IMR-90 (cell line): Measurements from ENCODE around the gene CPED1. TPM values are rescaled to one million over a fixed set of nuclear protein-coding genes. Genes with fewer than 3 reads are reported as not detected.

Experiments used
- ATAC-seq: fragments of 200-7000 bp; cut with Tn5 transposase; 2 replicates; pipeline ENCODE4 v1.9.1; 2020; ENCODE audit warnings: low read depth, mild to moderate bottlenecking, moderate library complexity
- BruUV-seq: library from RNA; stranded (reverse); fragments of 400-500 nt; replicated peaks from 2 replicates; lab custom pipeline; 2021; lab: Mats Ljungman, UMichigan
- CTCF ChIA-PET: fragments of 300-600 bp; formaldehyde crosslinking; extraction: SDS; loops from one replicate; lab custom pipeline; 2021; ENCODE audit warnings: antibody characterized with exemption; lab: Yijun Ruan, JAX
- POLR2A ChIA-PET: fragments of 300-600 bp; sonication (Branson Sonifier 250); formaldehyde crosslinking; loops from one replicate; lab custom pipeline; 2022; ENCODE audit warnings: antibody characterized with exemption; ENCODE audit not compliant: unreplicated experiment; lab: Charles Lee
- DNase-seq: peaks from one replicate; pipeline ENCODE4 v3.0.0; 2013
- H2AFZ ChIP-seq: replicated peaks from 2 replicates; pipeline ENCODE3; 2013; ENCODE audit warnings: low read length, mild to moderate bottlenecking; ENCODE audit not compliant: poor library complexity
- H2AK5ac ChIP-seq: 2 replicates; pipeline ENCODE4 v1.6.1; 2013; ENCODE audit warnings: low read depth, low read length, inconsistent platforms
- H2AK9ac ChIP-seq: replicated peaks from 2 replicates; pipeline ENCODE3; 2013; ENCODE audit warnings: mild to moderate bottlenecking, low read depth, low read length, moderate library complexity; ENCODE audit not compliant: poor library complexity
- H2BK120ac ChIP-seq: 2 replicates; pipeline ENCODE4 v1.6.1; 2013; ENCODE audit warnings: low read depth, low read length, inconsistent platforms
- H2BK15ac ChIP-seq: 3 replicates; pipeline ENCODE4 v1.6.1; 2013; ENCODE audit warnings: low read depth, low read length, inconsistent platforms
- H2BK20ac ChIP-seq: 2 replicates; pipeline ENCODE4 v1.6.1; 2013; ENCODE audit warnings: low read depth, mild to moderate bottlenecking, inconsistent platforms, low read length, moderate library complexity
- H2BK5ac ChIP-seq: 2 replicates; pipeline ENCODE4 v1.6.1; 2013; ENCODE audit warnings: mild to moderate bottlenecking, low read depth, low read length, inconsistent platforms; ENCODE audit not compliant: poor library complexity, severe bottlenecking
- H3K14ac ChIP-seq: replicated peaks from 2 replicates; pipeline ENCODE4 v1.6.1; 2013; ENCODE audit warnings: low read depth, low read length, inconsistent platforms
- H3K18ac ChIP-seq: 2 replicates; pipeline ENCODE4 v1.6.1; 2013; ENCODE audit warnings: low read depth, low read length, control low read depth
- H3K23ac ChIP-seq: 2 replicates; pipeline ENCODE4 v1.6.1; 2013; ENCODE audit warnings: low read depth, low read length, inconsistent platforms
- H3K27ac ChIP-seq: 2 replicates; pipeline ENCODE4 v1.5.1; 2013; ENCODE audit warnings: mild to moderate bottlenecking, control low read depth, low read length; ENCODE audit not compliant: insufficient read depth
- H3K27me3 ChIP-seq: 2 replicates; pipeline ENCODE4 v1.6.1; 2013; ENCODE audit warnings: low read length; ENCODE audit not compliant: control insufficient read depth, insufficient read depth
- H3K36me3 ChIP-seq: 2 replicates; pipeline ENCODE4 v1.6.1; 2013; ENCODE audit warnings: low read length, mixed read lengths; ENCODE audit not compliant: control insufficient read depth, insufficient read depth
- H3K4ac ChIP-seq: 2 replicates; pipeline ENCODE4 v1.6.1; 2013; ENCODE audit warnings: low read depth, low read length, inconsistent platforms
- H3K4me1 ChIP-seq: 2 replicates; pipeline ENCODE4 v1.6.1; 2013; ENCODE audit warnings: low read length, mixed read lengths; ENCODE audit not compliant: control insufficient read depth, insufficient read depth
- H3K4me2 ChIP-seq: 2 replicates; pipeline ENCODE4 v1.6.1; 2013; ENCODE audit warnings: low read depth, mild to moderate bottlenecking, control low read depth, low read length, moderate library complexity
- H3K4me3 ChIP-seq: 2 replicates; pipeline ENCODE4 v1.5.1; 2013; ENCODE audit warnings: low read depth, mild to moderate bottlenecking, control low read depth, low read length, moderate library complexity; ENCODE audit not compliant: insufficient read depth
- H3K56ac ChIP-seq: 2 replicates; pipeline ENCODE4 v1.6.1; 2013; ENCODE audit warnings: low read length, inconsistent platforms; ENCODE audit not compliant: insufficient read depth; ENCODE audit errors: extremely low read depth
- H3K79me1 ChIP-seq, 2 experiments: 2 replicates each; pipeline ENCODE4 v1.6.1; 2013; ENCODE audit warnings: low read length in 2 of 2, inconsistent platforms in 1 of 2, low read depth in 1 of 2
- H3K9ac ChIP-seq: 2 replicates; pipeline ENCODE4 v1.6.1; 2013; ENCODE audit warnings: low read depth, low read length, control low read depth
- H3K9me1 ChIP-seq: 2 replicates; pipeline ENCODE4 v1.6.1; 2013; ENCODE audit warnings: low read length, inconsistent platforms; ENCODE audit not compliant: insufficient read depth
- H3K9me3 ChIP-seq: 2 replicates; pipeline ENCODE4 v1.6.1; 2013; ENCODE audit warnings: low read length; ENCODE audit not compliant: control insufficient read depth, insufficient read depth
- H4K20me1 ChIP-seq: 2 replicates; pipeline ENCODE4 v1.6.1; 2013; ENCODE audit warnings: low read length, inconsistent platforms; ENCODE audit not compliant: insufficient read depth
- H4K5ac ChIP-seq: 2 replicates; pipeline ENCODE4 v1.6.1; 2013; ENCODE audit warnings: mild to moderate bottlenecking, low read depth, low read length, control low read depth
- H4K8ac ChIP-seq, 2 experiments: 2 replicates each; pipeline ENCODE4 v1.6.1; 2013; ENCODE audit warnings: low read depth in 2 of 2, low read length in 2 of 2, control low read depth in 1 of 2, inconsistent platforms in 1 of 2
- H4K91ac ChIP-seq: 2 replicates; pipeline ENCODE4 v1.6.1; 2013; ENCODE audit warnings: low read depth, low read length, inconsistent platforms; ENCODE audit not compliant: insufficient read depth
- BHLHE40 ChIP-seq: fragments of 150-350 bp; IDR thresholded peaks from 2 replicates; pipeline ENCODE4 v1.6.1; 2016; ENCODE audit warnings: mild to moderate bottlenecking, low read depth, low read length
- CEBPB ChIP-seq: IDR thresholded peaks from 2 replicates; pipeline ENCODE4 v1.6.1; 2012; ENCODE audit warnings: low read depth, low read length, improper control_type of control experiment
- CTCF ChIP-seq: conservative IDR thresholded peaks from 2 replicates; pipeline ENCODE4 v1.5.1; 2012; ENCODE audit warnings: mild to moderate bottlenecking, low read depth, low read length, improper control_type of control experiment
- ELK1 ChIP-seq: fragments of 150-350 bp; IDR thresholded peaks from 2 replicates; pipeline ENCODE4 v1.6.1; 2016; ENCODE audit warnings: low read depth, mild to moderate bottlenecking, low read length, moderate library complexity, borderline replicate concordance
- FOS ChIP-seq: fragments of 150-350 bp; IDR thresholded peaks from 2 replicates; pipeline ENCODE4 v1.6.1; 2016; ENCODE audit warnings: low read depth, low read length
- MAFK ChIP-seq: IDR thresholded peaks from 2 replicates; pipeline ENCODE4 v1.6.1; 2012; ENCODE audit warnings: low read depth, low read length, improper control_type of control experiment
- MAZ ChIP-seq: IDR thresholded peaks from 2 replicates; pipeline ENCODE4 v1.6.1; 2012; ENCODE audit warnings: low read depth, mild to moderate bottlenecking, low read length, improper control_type of control experiment, moderate library complexity, borderline replicate concordance
- NFE2L2 ChIP-seq: fragments of 150-350 bp; IDR thresholded peaks from 2 replicates; pipeline ENCODE4 v1.6.1; 2016; ENCODE audit warnings: low read depth, mild to moderate bottlenecking, low read length
- RFX5 ChIP-seq: IDR thresholded peaks from 2 replicates; pipeline ENCODE4 v1.8.0; 2012; ENCODE audit warnings: low read depth, mild to moderate bottlenecking, low read length, moderate library complexity
- USF2 ChIP-seq: fragments of 150-350 bp; IDR thresholded peaks from 2 replicates; pipeline ENCODE4 v1.6.1; 2017; ENCODE audit warnings: mild to moderate bottlenecking, antibody characterized with exemption, low read length, low read depth
- dilution Hi-C: fragments of 300-500 bp; cut with HindIII; formaldehyde crosslinking; loops from one replicate; pipeline ENCODE4 v1.14.3; 2018; ENCODE audit warnings: low sequenced_read_pairs; ENCODE audit not compliant: unreplicated experiment
- in situ Hi-C: fragments of 300-500 bp; cut with MboI; formaldehyde crosslinking; loops from 3 replicates; pipeline ENCODE4 v1.14.3; 2019; ENCODE audit warnings: low sequenced_read_pairs, inconsistent platforms, mixed read lengths
- intact Hi-C: fragments of 100-400 bp; cut with micrococcal nuclease; formaldehyde crosslinking; loops from 2 replicates; pipeline ENCODE4 v1.10.0; 2022
- polyA plus RNA-seq, 3 experiments: library from polyadenylated mRNA; depleted of rRNA; stranded (reverse); fragments of >200 nt; gene quantifications; 2 replicates each; pipeline ENCODE4 v1.2.3, GENCODE V29; 2012; ENCODE audit warnings: low replicate concordance in 1 of 3
- total RNA-seq: library from RNA; depleted of rRNA; stranded (reverse); fragments of >200 nt; gene quantifications from 2 replicates; pipeline ENCODE4 v1.2.3, GENCODE V29; 2012

The CPED1 gene
- total and polyA plus RNA-seq, 2 of the 4 experiments (the other 2 are of a cell fraction): 31.2 to 96.8 TPM

GRCh38 chr7:120947980-120948379, 40.5 kb upstream of the CPED1 start:
- Histone ChIP-seq H3K9me1 (no peaks in the 10 kb centered on the region), H4K91ac (no peak overlapping the region), H2BK5ac (no peak overlapping the region), H4K20me1 (0 out of 2 replicates have a peak, but pooled peaks cover 4% of the 10 kb centered on the region), H4K8ac (no peak overlapping the region), H3K9me3 (no peaks in the 10 kb centered on the region), H3K9ac (no peak overlapping the region), H3K23ac (no peak overlapping the region), H3K4me2 (no peak overlapping the region), H2BK20ac (no peak overlapping the region), H2BK120ac (no peak overlapping the region), H3K4ac (no peak overlapping the region), H4K5ac (no peak overlapping the region), H3K79me1 (peaks cover 8 to 10% of the 10 kb centered on the region in 2 experiments), H2AFZ (no peak overlapping the region), H2BK15ac (no peak overlapping the region), H3K27me3 (0 out of 2 replicates have a peak, but pooled peaks cover 2% of the 10 kb centered on the region), H3K14ac (no peak overlapping the region), H3K4me1 (0 out of 2 replicates have a peak, but pooled peaks cover 2% of the 10 kb centered on the region), H3K36me3 (no peaks in the 10 kb centered on the region), H2AK5ac (no peak overlapping the region), H3K27ac (no peak overlapping the region), H3K56ac (no peak overlapping the region), H2AK9ac (no peak overlapping the region), H3K18ac (no peak overlapping the region), H3K4me3 (no peak overlapping the region)
- ChIA-PET POLR2A (no interaction called here), CTCF (no interaction called here)
- no peak for DNase-seq
- dilution Hi-C loops (no loop called here), in situ Hi-C loops (no loop called here), intact Hi-C loops (no loop called here)
- no peak for ATAC-seq
- BruUV-seq: no TSS peak
- TF ChIP-seq CEBPB (no peak), USF2 (no peak), BHLHE40 (no peak), MAZ (no peak), MAFK (no peak), FOS (no peak), NFE2L2 (no peak), ELK1 (no peak), RFX5 (no peak), CTCF (no peak)
